ENCODE measurements around the gene RAPGEF5. TPM values are rescaled to one million over a fixed set of nuclear protein-coding genes. Genes with fewer than 3 reads are reported as not detected.

Gene RAPGEF5
- total RNA-seq, 4 donors from 2014 or later: 21.2 to 27.0 (median 24.1) TPM

- TF ChIP-seq POLR2A (IDR thresholded peaks at IDR 0.05; ENCODE audit: low read depth) (no peak), POLR2AphosphoS5 (IDR thresholded peaks at IDR 0.05) (no peak), EP300 (IDR thresholded peaks at IDR 0.05) (no peak)
- TF ChIP-seq, protein P1, sequence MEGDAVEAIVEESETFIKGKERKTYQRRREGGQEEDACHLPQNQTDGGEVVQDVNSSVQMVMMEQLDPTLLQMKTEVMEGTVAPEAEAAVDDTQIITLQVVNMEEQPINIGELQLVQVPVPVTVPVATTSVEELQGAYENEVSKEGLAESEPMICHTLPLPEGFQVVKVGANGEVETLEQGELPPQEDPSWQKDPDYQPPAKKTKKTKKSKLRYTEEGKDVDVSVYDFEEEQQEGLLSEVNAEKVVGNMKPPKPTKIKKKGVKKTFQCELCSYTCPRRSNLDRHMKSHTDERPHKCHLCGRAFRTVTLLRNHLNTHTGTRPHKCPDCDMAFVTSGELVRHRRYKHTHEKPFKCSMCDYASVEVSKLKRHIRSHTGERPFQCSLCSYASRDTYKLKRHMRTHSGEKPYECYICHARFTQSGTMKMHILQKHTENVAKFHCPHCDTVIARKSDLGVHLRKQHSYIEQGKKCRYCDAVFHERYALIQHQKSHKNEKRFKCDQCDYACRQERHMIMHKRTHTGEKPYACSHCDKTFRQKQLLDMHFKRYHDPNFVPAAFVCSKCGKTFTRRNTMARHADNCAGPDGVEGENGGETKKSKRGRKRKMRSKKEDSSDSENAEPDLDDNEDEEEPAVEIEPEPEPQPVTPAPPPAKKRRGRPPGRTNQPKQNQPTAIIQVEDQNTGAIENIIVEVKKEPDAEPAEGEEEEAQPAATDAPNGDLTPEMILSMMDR (IDR thresholded peaks at IDR 0.05): no peak
- 44% methylated on average over 2 of the region's 2 CpGs for WGBS
- Histone ChIP-seq H3K9me3 (no peaks in the 10 kb centered on the region), H3K4me1 (peaks cover 22 to 39% (median 29%) of the 10 kb centered on the region in 4 donors), H3K4me3 (no peak overlapping the region), H3K27me3 (no peaks in the 10 kb centered on the region), H3K36me3 (no peaks in the 10 kb centered on the region), H3K27ac (replicated peaks in 1 of 4) (no peak overlapping the region)
- intact Hi-C loops (cut with DNase I): no loop called here
- peak; percentile 8 for DNase-seq (ENCODE audit: extremely low spot score)
Observed at GRCh38 chr7:22208799-22209198, 148.2 kb downstream of the RAPGEF5 start.

GRCh38 chr7:22207724-22208225, 149.2 kb downstream of the RAPGEF5 start:
- Histone ChIP-seq H3K27ac (replicated peaks in 1 of 4) (no peak overlapping the region), H3K27me3 (no peaks in the 10 kb centered on the region), H3K36me3 (peaks cover 0 to 8% (median 0%) of the 10 kb centered on the region in 4 donors), H3K4me3 (no peak overlapping the region), H3K4me1 (peaks cover 22 to 39% (median 29%) of the 10 kb centered on the region in 4 donors), H3K9me3 (no peaks in the 10 kb centered on the region)
- WGBS: 52% methylated on average over 1 of the region's 1 CpG
- no peak for TF ChIP-seq EP300 (IDR thresholded peaks at IDR 0.05)
- TF ChIP-seq, protein P1 (IDR thresholded peaks at IDR 0.05): no peak
- TF ChIP-seq POLR2A (IDR thresholded peaks at IDR 0.05; ENCODE audit: low read depth): no peak
- intact Hi-C loops (cut with DNase I): no loop called here
- no peak for DNase-seq (ENCODE audit: extremely low spot score)

GRCh38 chr7:22205631-22206030, 151.3 kb downstream of the RAPGEF5 start:
- TF ChIP-seq POLR2A (IDR thresholded peaks at IDR 0.05; ENCODE audit: low read depth) (no peak), POLR2AphosphoS5 (IDR thresholded peaks at IDR 0.05) (no peak)
- intact Hi-C loops (cut with DNase I): no loop called here
- peaks cover 0 to 8% (median 0%) of the 10 kb centered on the region in 4 donors for H3K36me3 ChIP-seq
- H3K4me1 ChIP-seq: peaks cover 22 to 33% (median 26%) of the 10 kb centered on the region in 4 donors
- H3K9me3 ChIP-seq: no peaks in the 10 kb centered on the region
- no peaks in the 10 kb centered on the region for H3K27me3 ChIP-seq
- H3K4me3 ChIP-seq: no peak overlapping the region
- no peak overlapping the region for H3K27ac ChIP-seq (replicated peaks in 1 of 4)
- DNase-seq (ENCODE audit: extremely low spot score): no peak

DNA sequence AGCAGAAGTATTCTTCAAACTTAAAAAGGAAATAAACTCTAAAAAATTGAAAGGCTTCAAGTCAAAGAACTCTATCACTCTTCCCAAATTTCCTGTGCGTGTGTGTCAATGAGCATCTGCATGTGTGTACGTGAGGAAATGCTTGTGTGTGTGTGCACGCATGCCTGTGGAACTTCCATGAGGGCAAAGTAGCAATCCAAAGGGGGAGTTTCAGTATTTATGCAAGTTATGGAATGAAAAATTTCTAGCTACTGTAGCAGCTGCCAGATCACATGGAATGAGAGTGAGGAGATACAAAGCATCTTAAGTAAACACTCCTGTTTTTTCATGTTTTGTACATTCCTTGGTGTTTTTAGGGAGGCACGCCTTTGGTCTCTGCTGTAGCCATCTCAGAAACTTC, 152.6 kb downstream of the RAPGEF5 start:
- H3K4me1 ChIP-seq: peaks cover 22 to 26% (median 25%) of the 10 kb centered on the region in 4 donors
- no peak overlapping the region for H3K4me3 ChIP-seq
- DNase-seq (ENCODE audit: extremely low spot score): no peak
- TF ChIP-seq, protein P1 (IDR thresholded peaks at IDR 0.05): no peak
- no peak for TF ChIP-seq EP300 (IDR thresholded peaks at IDR 0.05)
- no peak for TF ChIP-seq POLR2A (IDR thresholded peaks at IDR 0.05; ENCODE audit: low read depth)
- no peak for TF ChIP-seq POLR2AphosphoS5 (IDR thresholded peaks at IDR 0.05)
- H3K9me3 ChIP-seq: no peaks in the 10 kb centered on the region
- intact Hi-C loops (cut with DNase I): no loop called here
- peaks cover 0 to 8% (median 0%) of the 10 kb centered on the region in 4 donors for H3K36me3 ChIP-seq
- no peak overlapping the region for H3K27ac ChIP-seq (replicated peaks in 1 of 4)
- H3K27me3 ChIP-seq: no peaks in the 10 kb centered on the region
- WGBS: 75% methylated on average over 4 of the region's 4 CpGs

DNA sequence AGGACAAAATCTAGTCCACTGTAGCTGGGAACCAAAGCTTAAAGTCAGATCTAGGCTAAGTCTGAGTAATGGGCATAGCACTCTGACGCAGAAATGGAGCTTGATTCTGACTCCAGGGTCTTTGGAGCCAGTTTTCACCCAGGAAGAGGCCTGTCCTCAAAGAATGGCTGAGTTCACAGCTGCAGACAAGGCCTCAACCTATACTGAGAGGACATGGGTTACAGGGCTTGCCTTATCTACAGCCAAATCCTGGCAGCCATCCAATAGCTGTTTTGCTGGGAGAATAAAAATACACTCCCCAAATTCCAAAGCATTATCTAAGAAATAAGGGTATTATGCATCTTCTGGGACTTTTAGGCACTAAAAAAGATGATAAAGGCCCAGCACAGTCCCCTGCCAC, 154.8 kb downstream of the RAPGEF5 start:
- TF ChIP-seq EP300 (IDR thresholded peaks at IDR 0.05): no peak
- TF ChIP-seq, protein P1 (IDR thresholded peaks at IDR 0.05): no peak
- no peak for TF ChIP-seq POLR2A (IDR thresholded peaks at IDR 0.05; ENCODE audit: low read depth)
- TF ChIP-seq POLR2AphosphoS5 (IDR thresholded peaks at IDR 0.05): no peak
- intact Hi-C loops (cut with DNase I): no loop called here

More for the DNA sequence above, 154.8 kb downstream of the RAPGEF5 start:
- Histone ChIP-seq H3K4me1 (peaks cover 6 to 14% (median 9%) of the 10 kb centered on the region in 4 donors), H3K4me3 (no peak overlapping the region), H3K36me3 (peaks cover 0 to 8% (median 0%) of the 10 kb centered on the region in 4 donors), H3K9me3 (no peaks in the 10 kb centered on the region), H3K27me3 (no peaks in the 10 kb centered on the region), H3K27ac (replicated peaks in 1 of 4) (no peak overlapping the region)
- 100% methylated on average over 1 of the region's 1 CpG for WGBS
- no peak for DNase-seq (ENCODE audit: extremely low spot score)

Measured in esophagus muscularis mucosa (tissue), 4 donors.